Hepatic stellate cell (primary cell): Measurements from ENCODE around the gene SCUBE1.
A peak's percentile ranks its signal among the peaks of the same experiment; 100 is the strongest.

Source experiments
- DNase-seq: peaks from one replicate; pipeline ENCODE4 v3.0.0; 2011; ENCODE audit warnings: low spot score

Gene SCUBE1

GRCh38 chr22:43343262-43343669 is at the start of gene SCUBE1:
Gene SCUBE1 (minus strand): TSS chr22:43343372. CDS start chr22:43343261, 111 bp downstream.
- peak; percentile 35 for DNase-seq

- DNase-seq, result no peak
These were observed 49.3 kb upstream of the SCUBE1 start for GRCh38 chr22:43392385-43392989.

GRCh38 chr22:43391306-43391705 is 48.1 kb upstream of the SCUBE1 start:
- no peak for DNase-seq

- no peak for DNase-seq
These were observed 47.7 kb upstream of the SCUBE1 start for GRCh38 chr22:43390872-43391271.

GRCh38 chr22:43390166-43390565 is 47.0 kb upstream of the SCUBE1 start:
- no peak for DNase-seq

GRCh38 chr22:43389227-43389836 is 46.2 kb upstream of the SCUBE1 start:
- DNase-seq, result no peak

GRCh38 chr22:43388420-43388851 is 45.3 kb upstream of the SCUBE1 start:
- DNase-seq, result peak; percentile 83

GRCh38 chr22:43387815-43388214 is 44.6 kb upstream of the SCUBE1 start:
- DNase-seq, result no peak

GRCh38 chr22:43385770-43386641 is 42.8 kb upstream of the SCUBE1 start:
- peak; percentile 86 for DNase-seq

GRCh38 chr22:43384863-43385262 is 41.7 kb upstream of the SCUBE1 start:
- no peak for DNase-seq

- DNase-seq, result no peak
These were observed 38.5 kb upstream of the SCUBE1 start for GRCh38 chr22:43381693-43382092.

- DNase-seq, result no peak
These were observed 34.9 kb upstream of the SCUBE1 start for GRCh38 chr22:43377896-43378704.

GRCh38 chr22:43377548-43377895 is 34.4 kb upstream of the SCUBE1 start:
- DNase-seq, result no peak

GRCh38 chr22:43376765-43377547 is 33.8 kb upstream of the SCUBE1 start:
- no peak for DNase-seq

- DNase-seq, result no peak
These were observed 32.8 kb upstream of the SCUBE1 start for GRCh38 chr22:43375951-43376455.

- DNase-seq, result no peak
These were observed 26.9 kb upstream of the SCUBE1 start for GRCh38 chr22:43370036-43370435.

- DNase-seq, result no peak
These were observed 22.7 kb upstream of the SCUBE1 start for GRCh38 chr22:43365715-43366440.

- no peak for DNase-seq
These were observed 20.9 kb upstream of the SCUBE1 start for GRCh38 chr22:43364169-43364435.

GRCh38 chr22:43363315-43364168 is 20.4 kb upstream of the SCUBE1 start:
- no peak for DNase-seq

GRCh38 chr22:43360576-43360975 is 17.4 kb upstream of the SCUBE1 start:
- no peak for DNase-seq
